Measurements from ENCODE around the gene MNT. TPM values are rescaled to one million over a fixed set of nuclear protein-coding genes. Genes with fewer than 3 reads are reported as not detected.
A peak's percentile ranks its signal among the peaks of the same experiment; 100 is the strongest.

MNT gene
- total RNA-seq, 6 donors from 2014 or later, result 14.9 to 68.1 (median 38.6) TPM

GRCh38 chr17:2357931-2358434 is 42.9 kb downstream of the MNT start:
- Histone ChIP-seq H3K27me3 (no peaks in the 10 kb centered on the region), H3K4me3 (no peak overlapping the region), H3K27ac (no peak overlapping the region), H3K4me1 (peaks cover 0 to 4% (median 0%) of the 10 kb centered on the region in 4 donors), H3K36me3 (peaks cover 0 to 20% (median 12%) of the 10 kb centered on the region in 4 donors), H3K9me3 (no peaks in the 10 kb centered on the region)
- TF ChIP-seq EP300 (IDR thresholded peaks at IDR 0.05) (no peak), POLR2A (IDR thresholded peaks at IDR 0.05) (no peak)
- WGBS, 2 donors, result 86 to 94% methylated on average over 2 to 10 of the region's 10 CpGs
- peak in 1 of 2 donors; percentile 24 for ATAC-seq (ENCODE audit: low FRiP score in 2 of 2)
- no peak for DNase-seq

- H3K9me3 ChIP-seq, result no peaks in the 10 kb centered on the region
- H3K36me3 ChIP-seq, result peaks cover 0 to 14% (median 6%) of the 10 kb centered on the region in 4 donors
- DNase-seq (no peak), ATAC-seq (ENCODE audit: low FRiP score in 2 of 2) (no peak)
- H3K4me1 ChIP-seq, result peaks cover 0 to 5% (median 0%) of the 10 kb centered on the region in 4 donors
- H3K4me3 ChIP-seq, result no peak overlapping the region
- no peak overlapping the region for H3K27ac ChIP-seq
- WGBS, 2 donors, result 89 to 97% methylated on average over 4 of the region's 4 CpGs
- no peak for TF ChIP-seq CTCF (IDR thresholded peaks at IDR 0.05)
- no peak for TF ChIP-seq POLR2A (IDR thresholded peaks at IDR 0.05)
- no peak for TF ChIP-seq EP300 (IDR thresholded peaks at IDR 0.05)
- TF ChIP-seq POLR2AphosphoS5 (IDR thresholded peaks at IDR 0.05), result no peak
- H3K27me3 ChIP-seq, result no peaks in the 10 kb centered on the region
These were observed 43.6 kb downstream of the MNT start for GRCh38 chr17:2357237-2357636.

GRCh38 chr17:2354311-2354710 is 46.5 kb downstream of the MNT start:
- H3K27me3 ChIP-seq, result no peaks in the 10 kb centered on the region
- H3K4me3 ChIP-seq, result no peak overlapping the region
- no peak for DNase-seq
- no peak overlapping the region for H3K27ac ChIP-seq
- H3K9me3 ChIP-seq, result no peaks in the 10 kb centered on the region
- WGBS, 2 donors, result 88 to 91% methylated on average over 8 of the region's 8 CpGs
- H3K36me3 ChIP-seq, result peaks cover 0 to 4% (median 0%) of the 10 kb centered on the region in 4 donors
- TF ChIP-seq EP300 (IDR thresholded peaks at IDR 0.05) (no peak), POLR2AphosphoS5 (IDR thresholded peaks at IDR 0.05) (no peak)
- peaks cover 0 to 5% (median 0%) of the 10 kb centered on the region in 4 donors for H3K4me1 ChIP-seq
- no peak for ATAC-seq (ENCODE audit: low FRiP score in 2 of 2)

GRCh38 chr17:2351269-2351668 is 49.6 kb downstream of the MNT start:
- no peak for TF ChIP-seq EP300 (IDR thresholded peaks at IDR 0.05)
- TF ChIP-seq CTCF (IDR thresholded peaks at IDR 0.05), result no peak
- no peak for TF ChIP-seq POLR2AphosphoS5 (IDR thresholded peaks at IDR 0.05)
- no peak for TF ChIP-seq POLR2A (IDR thresholded peaks at IDR 0.05)
- Histone ChIP-seq H3K4me1 (peaks cover 0 to 14% (median 2%) of the 10 kb centered on the region in 4 donors), H3K27ac (no peak overlapping the region), H3K4me3 (no peak overlapping the region), H3K9me3 (no peaks in the 10 kb centered on the region), H3K27me3 (no peaks in the 10 kb centered on the region), H3K36me3 (no peaks in the 10 kb centered on the region)
- 98 to 99% methylated on average over 4 to 6 of the region's 6 CpGs for WGBS, 2 donors
- DNase-seq (no peak), ATAC-seq (ENCODE audit: low FRiP score in 2 of 2) (no peak)

GRCh38 chr17:2347805-2348685 is 52.8 kb downstream of the MNT start:
- Histone ChIP-seq H3K9me3 (no peaks in the 10 kb centered on the region), H3K36me3 (peaks cover 0 to 17% (median 4%) of the 10 kb centered on the region in 4 donors), H3K27ac (peak overlapping the region in 1 of 4 donors; percentile 48), H3K4me3 (no peak overlapping the region), H3K4me1 (peaks cover 0 to 25% (median under 1%) of the 10 kb centered on the region in 4 donors), H3K27me3 (no peaks in the 10 kb centered on the region)
- ATAC-seq (ENCODE audit: low FRiP score in 2 of 2) (peak; percentile 41 to 72), DNase-seq (peak in 1 of 2 donors; percentile 65)
- TF ChIP-seq EP300 (IDR thresholded peaks at IDR 0.05), result no peak
- no peak for TF ChIP-seq POLR2AphosphoS5 (IDR thresholded peaks at IDR 0.05)
- TF ChIP-seq CTCF (IDR thresholded peaks at IDR 0.05), result no peak
- no peak for TF ChIP-seq POLR2A (IDR thresholded peaks at IDR 0.05)
- 74 to 81% methylated on average over 11 of the region's 11 CpGs for WGBS, 2 donors
